Loucy (cell line): Measurements from ENCODE around the gene FAM217B.
"Not testable (repeated sequence)": the region's sequence is repeated elsewhere in the genome, so short reads cannot be mapped to it uniquely, and the experiment has no call there.

ENCODE experiments used
- H2AFZ ChIP-seq: fragments of 200-600 bp; sonication (generic); 2 replicates; pipeline ENCODE4 v1.6.0; 2016; ENCODE audit warnings: antibody characterized with exemption, mild to moderate bottlenecking, low read length, moderate library complexity
- H3F3A ChIP-seq: fragments of 200-600 bp; 2 replicates; pipeline ENCODE4 v1.6.0; 2016; ENCODE audit warnings: antibody characterized with exemption, low read depth, mild to moderate bottlenecking
- H3K27me3 ChIP-seq: fragments of 200-600 bp; sonication (generic); 2 replicates; pipeline ENCODE4 v1.6.1; 2014; ENCODE audit warnings: low read length, mild to moderate bottlenecking; ENCODE audit not compliant: insufficient read depth, poor library complexity, severe bottlenecking
- H3K36me3 ChIP-seq: fragments of 200-600 bp; sonication (generic); 2 replicates; pipeline ENCODE4 v1.6.1; 2016; ENCODE audit warnings: low read length; ENCODE audit not compliant: insufficient read depth
- H3K4me1 ChIP-seq: fragments of 200-600 bp; sonication (generic); 2 replicates; pipeline ENCODE4 v1.5.1; 2014; ENCODE audit warnings: low read length, mild to moderate bottlenecking; ENCODE audit not compliant: insufficient read depth, poor library complexity, severe bottlenecking
- H3K4me2 ChIP-seq: fragments of 200-600 bp; sonication (generic); 2 replicates; pipeline ENCODE4 v1.6.0; 2014; ENCODE audit warnings: antibody characterized with exemption, low read length, low read depth, mild to moderate bottlenecking; ENCODE audit not compliant: poor library complexity, severe bottlenecking
- H3K4me3 ChIP-seq: fragments of 200-600 bp; sonication (generic); 2 replicates; pipeline ENCODE4 v1.5.1; 2014; ENCODE audit warnings: low read length, mild to moderate bottlenecking, mixed read lengths; ENCODE audit not compliant: poor library complexity, severe bottlenecking
- H3K79me2 ChIP-seq: fragments of 200-600 bp; sonication (generic); 2 replicates; pipeline ENCODE4 v1.6.1; 2014; ENCODE audit warnings: low read length; ENCODE audit not compliant: insufficient read depth
- H3K9ac ChIP-seq: fragments of 200-600 bp; sonication (generic); 2 replicates; pipeline ENCODE4 v1.6.0; 2014; ENCODE audit warnings: mild to moderate bottlenecking, low read depth, low read length, moderate library complexity; ENCODE audit not compliant: poor library complexity, severe bottlenecking
- H3K9me2 ChIP-seq: fragments of 200-600 bp; sonication (generic); replicated peaks from 2 replicates; pipeline ENCODE4 v1.6.1; 2016; ENCODE audit warnings: low read depth, low read length, mixed read lengths
- H3K9me3 ChIP-seq: fragments of 200-600 bp; sonication (generic); 2 replicates; pipeline ENCODE4 v1.6.1; 2014; ENCODE audit warnings: mild to moderate bottlenecking, antibody characterized with exemption, low read length, low read depth; ENCODE audit not compliant: insufficient read depth
- H4K20me1 ChIP-seq: fragments of 200-600 bp; sonication (generic); 2 replicates; pipeline ENCODE4 v1.6.0; 2014; ENCODE audit warnings: antibody characterized with exemption, low read length, mild to moderate bottlenecking; ENCODE audit not compliant: insufficient read depth, poor library complexity, severe bottlenecking
- CTCF ChIP-seq: fragments of 200-600 bp; sonication (generic); conservative IDR thresholded peaks from 2 replicates; pipeline ENCODE4 v1.5.1; 2014; ENCODE audit warnings: mild to moderate bottlenecking, antibody characterized with exemption, low read length
- EZH2phosphoT487 ChIP-seq: fragments of 200-600 bp; IDR thresholded peaks from 2 replicates; pipeline ENCODE4 v1.6.1; 2018; ENCODE audit warnings: antibody characterized with exemption, mild to moderate bottlenecking, moderate library complexity, borderline replicate concordance

Gene FAM217B

GRCh38 chr20:59949911-59950310 is 9.7 kb downstream of the FAM217B start:
- Histone ChIP-seq H3K9me2 (no peaks in the 10 kb centered on the region), H3F3A (no peaks in the 10 kb centered on the region), H3K4me2 (no peak overlapping the region), H3K9me3 (no peaks in the 10 kb centered on the region), H3K4me1 (peaks cover 13% of the 10 kb centered on the region), H2AFZ (no peak overlapping the region), H3K27me3 (no peaks in the 10 kb centered on the region), H3K79me2 (no peaks in the 10 kb centered on the region), H4K20me1 (no peaks in the 10 kb centered on the region), H3K36me3 (no peaks in the 10 kb centered on the region), H3K9ac (no peak overlapping the region), H3K4me3 (no peak overlapping the region)
- TF ChIP-seq CTCF (no peak), EZH2phosphoT487 (no peak)

- TF ChIP-seq EZH2phosphoT487 (no peak), CTCF (no peak)
- Histone ChIP-seq H3K9ac (no peak overlapping the region), H4K20me1 (no peaks in the 10 kb centered on the region), H3K4me2 (no peak overlapping the region), H3K9me2 (no peaks in the 10 kb centered on the region), H3K4me1 (no peaks in the 10 kb centered on the region), H3K79me2 (no peaks in the 10 kb centered on the region), H3K36me3 (no peaks in the 10 kb centered on the region), H2AFZ (no peak overlapping the region), H3K9me3 (no peaks in the 10 kb centered on the region), H3K4me3 (no peak overlapping the region), H3F3A (no peaks in the 10 kb centered on the region), H3K27me3 (no peaks in the 10 kb centered on the region)
These were observed 14.5 kb downstream of the FAM217B start for GRCh38 chr20:59954718-59955117.

GRCh38 chr20:59955131-59955796 is 15.1 kb downstream of the FAM217B start:
- no peaks in the 10 kb centered on the region for H3K9me3 ChIP-seq
- H3F3A ChIP-seq: no peaks in the 10 kb centered on the region
- no peak overlapping the region for H3K4me3 ChIP-seq
- no peaks in the 10 kb centered on the region for H3K79me2 ChIP-seq
- TF ChIP-seq EZH2phosphoT487: no peak
- TF ChIP-seq CTCF: peak; percentile 64
- H3K4me2 ChIP-seq: no peak overlapping the region
- H3K9me2 ChIP-seq: no peaks in the 10 kb centered on the region
- no peak overlapping the region for H2AFZ ChIP-seq
- no peaks in the 10 kb centered on the region for H3K36me3 ChIP-seq
- no peaks in the 10 kb centered on the region for H4K20me1 ChIP-seq
- no peaks in the 10 kb centered on the region for H3K27me3 ChIP-seq
- H3K9ac ChIP-seq: no peak overlapping the region
- no peaks in the 10 kb centered on the region for H3K4me1 ChIP-seq

- not testable (repeated sequence) for H4K20me1 ChIP-seq, H3F3A ChIP-seq, H3K4me1 ChIP-seq, H3K4me3 ChIP-seq, H3K9me3 ChIP-seq, H3K4me2 ChIP-seq, H2AFZ ChIP-seq, H3K27me3 ChIP-seq, H3K9me2 ChIP-seq, H3K36me3 ChIP-seq, H3K9ac ChIP-seq, H3K79me2 ChIP-seq
These were observed 17.4 kb downstream of the FAM217B start for GRCh38 chr20:59957568-59957967.
